SH-SY5Y (cell line): ENCODE results near the gene FAM222B.

ENCODE experiments used
- GATA2 ChIP-seq: IDR thresholded peaks from 2 replicates; pipeline ENCODE4 v1.6.1; 2011; ENCODE audit warnings: mild to moderate bottlenecking, low read depth, low read length
- GATA3 ChIP-seq: IDR thresholded peaks from 2 replicates; pipeline ENCODE4 v1.6.1; 2011; ENCODE audit warnings: low read depth, mild to moderate bottlenecking, low read length, moderate library complexity

FAM222B gene

DNA sequence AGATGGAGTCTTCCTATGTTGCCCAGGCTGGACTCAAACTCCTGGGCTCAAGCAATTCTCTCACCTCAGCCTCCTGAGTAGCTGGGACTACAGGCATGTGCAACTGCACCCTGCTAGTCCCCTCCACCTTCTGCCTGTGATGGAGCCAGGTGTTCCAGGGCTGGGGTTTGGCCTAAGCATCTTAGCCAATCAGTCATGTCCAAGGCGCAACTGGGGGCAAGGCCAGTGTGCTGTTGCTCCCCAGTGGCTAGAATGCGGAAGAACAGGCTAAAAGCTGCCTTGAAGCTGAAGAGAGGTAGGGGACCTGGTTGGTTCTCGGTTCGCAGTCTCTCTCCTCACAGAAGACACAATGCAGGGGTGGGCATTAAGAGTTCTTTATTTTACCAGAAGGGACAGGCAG lies 36.4 kb upstream of the FAM222B start:
- TF ChIP-seq GATA3: no peak
- no peak for TF ChIP-seq GATA2

GRCh38 chr17:28878158-28878910 lies 35.7 kb upstream of the FAM222B start:
- TF ChIP-seq GATA3: no peak
- no peak for TF ChIP-seq GATA2

DNA sequence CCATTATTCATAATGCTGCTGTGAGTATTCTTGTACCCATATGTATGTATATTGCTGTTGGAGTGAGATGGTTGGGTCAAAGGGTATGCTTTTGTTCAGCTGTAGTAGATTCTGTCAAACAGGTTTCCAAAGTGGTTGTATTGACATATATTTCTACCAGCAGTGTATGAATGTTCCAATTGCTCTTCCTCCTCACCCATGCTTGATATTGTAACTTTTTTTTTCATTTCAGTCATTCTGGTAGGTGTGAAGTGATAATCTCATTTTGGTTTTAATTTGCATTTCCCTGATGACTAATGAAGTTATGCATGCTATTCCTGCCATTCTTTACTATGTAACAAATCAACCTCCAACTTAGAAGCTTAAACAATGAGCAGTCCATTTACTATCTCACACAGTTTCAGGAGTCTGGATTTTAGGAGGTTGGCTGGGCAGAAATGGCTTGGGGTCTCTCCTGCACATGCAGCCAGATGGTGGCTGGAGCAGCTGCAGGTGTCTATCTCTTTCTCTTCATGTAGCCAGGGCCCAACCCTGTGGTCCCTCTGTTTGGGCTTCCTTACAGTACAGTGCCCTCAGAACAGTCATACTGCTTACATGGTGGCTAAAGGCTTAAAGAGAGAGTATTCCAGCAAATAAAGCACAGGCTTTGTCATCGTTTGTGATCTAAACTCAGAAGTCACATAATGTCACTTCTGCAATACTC lies 33.4 kb upstream of the FAM222B start:
- TF ChIP-seq GATA3: no peak
- no peak for TF ChIP-seq GATA2

GRCh38 chr17:28874750-28875149 lies 32.2 kb upstream of the FAM222B start:
- no peak for TF ChIP-seq GATA3

DNA sequence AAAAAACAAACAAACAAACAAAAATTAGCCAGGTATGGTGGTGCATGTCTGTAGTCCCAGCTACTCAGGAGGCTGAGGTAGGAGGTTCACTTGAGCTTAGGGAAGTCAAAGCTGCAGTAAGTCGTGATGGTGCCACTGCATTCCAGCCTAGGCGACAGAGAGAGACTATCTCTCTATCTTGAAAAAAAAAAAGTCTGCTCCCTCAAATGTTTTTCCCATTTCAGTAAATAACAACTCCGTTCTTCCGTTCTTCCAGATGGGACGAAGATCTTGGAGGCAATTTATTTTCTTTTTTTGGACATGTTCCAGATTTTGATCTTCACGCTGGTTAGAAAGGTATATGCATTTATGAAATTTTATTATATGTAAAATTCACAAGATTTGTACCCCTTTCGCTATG lies 31.2 kb upstream of the FAM222B start:
- no peak for TF ChIP-seq GATA2
- TF ChIP-seq GATA3: no peak

GRCh38 chr17:28871056-28871579 lies 28.5 kb upstream of the FAM222B start:
- no peak for TF ChIP-seq GATA2
- TF ChIP-seq GATA3: no peak

DNA sequence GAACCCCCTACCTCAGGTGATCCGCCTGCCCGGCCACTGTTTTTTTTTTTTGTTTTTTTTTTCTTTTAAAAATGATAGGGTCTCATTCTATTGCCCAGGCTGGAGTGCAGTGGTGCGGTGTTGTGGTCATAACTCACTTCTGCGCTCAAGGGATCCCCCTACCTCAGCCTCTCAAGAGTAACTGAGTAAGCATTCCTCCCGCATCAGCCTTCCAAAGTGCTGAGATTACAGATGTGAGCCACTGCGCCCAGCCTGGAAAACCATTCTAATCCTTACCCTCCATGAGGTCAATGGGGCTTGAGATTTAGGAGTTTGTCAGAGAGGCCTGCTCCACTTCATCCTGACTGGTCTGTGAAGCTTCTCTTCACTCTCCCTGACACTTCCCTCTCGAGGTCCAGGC lies 24.7 kb upstream of the FAM222B start:
- TF ChIP-seq GATA2: no peak
- no peak for TF ChIP-seq GATA3

DNA sequence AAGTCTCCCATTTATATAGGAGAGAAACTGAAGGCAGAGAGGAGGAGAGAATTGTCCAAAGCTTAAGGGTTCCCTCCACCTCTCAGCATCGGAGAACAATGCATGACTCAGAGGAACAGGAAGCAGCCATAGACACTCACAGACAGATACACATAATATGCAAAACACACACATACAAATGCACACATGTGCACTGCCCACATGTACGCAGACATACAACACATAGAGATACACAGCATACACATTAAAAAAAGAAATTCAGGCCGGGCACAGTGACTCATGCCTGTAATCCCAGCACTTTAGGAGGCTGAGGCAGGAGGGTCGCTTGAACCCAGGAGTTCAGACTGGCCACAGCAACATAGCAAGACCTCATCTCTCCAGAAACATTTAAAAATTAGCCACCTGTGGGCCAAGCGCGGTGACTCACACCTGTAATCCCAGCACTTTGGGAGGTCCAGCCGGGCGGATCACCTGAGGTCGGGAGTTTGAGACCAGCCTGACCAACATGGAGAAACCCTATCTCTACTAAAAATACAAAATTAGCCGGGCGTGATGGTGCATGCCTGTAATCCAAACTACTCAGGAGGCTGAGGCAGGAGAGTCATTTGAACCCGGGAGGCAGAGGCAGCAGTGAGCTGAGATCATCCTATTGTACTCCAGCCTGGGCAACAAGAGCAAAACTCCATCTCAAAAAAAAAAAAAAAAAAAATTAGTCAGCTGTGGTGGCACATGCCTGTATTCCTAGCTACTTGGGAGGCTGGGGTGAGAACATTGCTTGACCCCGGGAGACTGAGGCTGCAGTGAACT lies 23.6 kb upstream of the FAM222B start:
- TF ChIP-seq GATA2 (no peak), GATA3 (no peak)

- TF ChIP-seq GATA2 (no peak), GATA3 (no peak)
Observed at GRCh38 chr17:28864991-28865849, 22.6 kb upstream of the FAM222B start.

DNA sequence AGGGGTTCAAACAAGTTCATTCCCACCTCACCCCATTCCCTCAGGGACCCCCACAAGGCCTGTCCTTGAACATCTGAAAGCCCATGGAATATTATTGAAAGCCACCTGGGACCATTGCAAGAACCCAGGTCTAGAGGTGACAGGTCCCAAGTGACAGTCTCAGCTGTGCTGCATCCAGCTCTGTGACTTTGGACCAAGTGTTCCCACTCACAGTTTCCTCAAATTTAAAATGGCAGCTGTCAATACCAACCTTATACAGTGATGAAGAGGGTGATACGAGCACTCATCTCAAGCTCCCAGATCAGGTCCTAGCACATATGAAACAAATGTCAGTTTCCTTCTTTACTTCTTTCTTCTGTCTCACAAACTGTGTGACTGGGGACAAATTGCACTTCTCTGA lies 21.4 kb upstream of the FAM222B start:
- TF ChIP-seq GATA3 (no peak), GATA2 (no peak)

DNA sequence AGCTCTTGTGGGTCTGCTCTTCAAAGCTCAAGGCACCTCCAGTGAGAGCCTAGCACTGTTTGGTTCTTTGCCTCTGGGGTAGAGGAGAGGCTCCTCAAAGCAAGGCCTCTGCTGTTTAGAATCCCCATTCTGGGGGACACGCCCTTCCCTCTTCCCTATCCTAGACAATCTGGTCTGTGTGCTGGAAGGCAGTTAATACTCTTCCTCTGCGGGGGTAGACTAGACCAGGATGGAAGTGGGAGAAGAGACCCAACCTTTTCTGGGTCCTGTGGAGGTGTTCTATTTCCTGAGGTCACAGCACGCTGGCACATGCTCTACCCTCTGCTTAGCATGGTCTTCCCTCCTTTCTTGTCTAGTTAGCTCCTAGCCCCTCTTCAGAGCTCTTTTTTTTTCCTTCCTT lies 20.0 kb upstream of the FAM222B start:
- no peak for TF ChIP-seq GATA3
- no peak for TF ChIP-seq GATA2

DNA sequence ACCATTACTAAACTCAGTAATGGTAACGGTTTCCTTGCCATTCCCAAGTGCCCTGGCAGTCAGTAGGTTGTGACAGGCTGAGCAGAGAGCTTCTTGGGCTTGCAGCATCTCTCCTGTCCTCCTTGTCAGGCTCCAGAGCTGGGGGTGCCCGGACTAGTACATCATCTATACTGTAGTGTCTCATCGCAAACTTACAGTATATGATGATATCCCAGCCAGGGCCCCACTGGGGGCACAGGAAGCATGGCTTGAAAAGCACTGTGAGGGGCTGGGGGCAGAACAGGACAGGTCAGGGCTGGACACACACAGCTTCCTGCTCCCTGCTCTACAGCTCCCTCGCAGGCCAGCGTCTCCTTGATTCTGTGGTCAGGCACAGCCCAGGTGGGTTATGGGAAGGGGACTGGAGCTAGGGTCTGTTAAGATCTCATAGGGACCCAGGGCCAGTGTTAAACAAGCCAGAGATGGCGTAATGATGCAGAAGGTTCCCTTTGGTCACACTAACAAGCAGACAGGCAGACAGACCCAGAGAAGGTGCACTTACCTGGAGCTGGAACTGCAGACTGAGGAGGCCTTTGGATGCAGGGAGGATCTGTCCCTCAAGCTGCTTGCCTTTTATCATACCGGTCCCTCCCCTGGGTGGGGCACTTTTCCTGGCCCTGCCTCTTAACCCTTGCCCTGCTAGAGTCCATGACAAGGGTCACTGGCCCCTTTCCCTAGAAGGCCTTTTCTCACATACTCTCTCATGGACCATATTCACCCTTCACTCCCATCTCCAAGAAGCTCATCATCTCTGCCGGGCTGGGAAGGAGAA lies 19.0 kb upstream of the FAM222B start:
- no peak for TF ChIP-seq GATA3
- TF ChIP-seq GATA2: no peak

DNA sequence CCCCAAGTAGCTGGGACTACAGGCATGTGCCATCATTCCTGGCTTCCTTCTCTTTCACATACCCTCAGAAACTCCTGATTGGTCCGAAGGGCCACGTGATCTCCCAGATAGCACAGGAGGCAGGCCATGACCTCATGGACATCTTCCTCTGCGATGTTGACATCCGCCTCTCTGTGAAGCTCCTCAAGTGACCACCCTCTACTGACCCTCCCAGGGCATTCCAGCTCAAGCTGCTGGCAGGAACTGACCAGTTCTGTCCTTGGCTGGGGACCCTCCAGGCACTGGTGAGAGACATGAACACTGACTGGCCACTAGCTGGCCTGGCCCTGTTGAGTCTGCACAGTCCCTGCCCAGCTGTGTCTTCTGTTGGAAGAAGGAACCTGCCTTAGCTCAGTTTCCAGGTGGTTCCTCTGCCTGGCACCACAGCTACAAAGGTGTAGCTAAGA lies 17.8 kb upstream of the FAM222B start:
- TF ChIP-seq GATA3 (no peak), GATA2 (no peak)
